GM12878 (cell line): ENCODE results near the gene NUP50.

Source experiments
- ATF2 ChIP-seq: IDR thresholded peaks from 2 replicates; pipeline ENCODE4 v1.6.1; 2012; ENCODE audit warnings: low read length, inconsistent platforms
- CHD2 ChIP-seq: IDR thresholded peaks from 2 replicates; pipeline ENCODE4 v1.6.1; 2011; ENCODE audit warnings: low read depth, low read length, improper control_type of control experiment, borderline replicate concordance
- CTCF ChIP-seq, 3 experiments: IDR thresholded peaks in 2 of 3; conservative IDR thresholded peaks in 1 of 3; 2 replicates each; pipeline ENCODE4 v1.5.1; 2011; ENCODE audit warnings: low read depth in 3 of 3, low read length in 3 of 3, mild to moderate bottlenecking in 3 of 3, control low read depth in 2 of 3, moderate library complexity in 2 of 3, inconsistent platforms in 1 of 3, mixed read lengths in 1 of 3; ENCODE audit not compliant: control insufficient read depth in 2 of 3, insufficient read depth in 1 of 3; ENCODE audit errors: extremely low read depth in 1 of 3
- E2F4 ChIP-seq: IDR thresholded peaks from 2 replicates; pipeline ENCODE4 v1.6.1; 2012; ENCODE audit warnings: low read depth, low read length, improper control_type of control experiment
- E4F1 ChIP-seq: fragments of 450-650 bp; IDR thresholded peaks from 2 replicates; pipeline ENCODE4 v1.6.1; 2018; ENCODE audit warnings: borderline replicate concordance, mild to moderate bottlenecking; ENCODE audit not compliant: partially characterized antibody
- NRF1 ChIP-seq: conservative IDR thresholded peaks from 2 replicates; pipeline ENCODE4 v1.6.1; 2011; ENCODE audit warnings: mild to moderate bottlenecking, low read depth, low read length, improper control_type of control experiment
- POLR2AphosphoS5 ChIP-seq: IDR thresholded peaks from 2 replicates; pipeline ENCODE4 v1.6.1; 2011; ENCODE audit warnings: mild to moderate bottlenecking, low read length, inconsistent platforms
- SMAD5 ChIP-seq: IDR thresholded peaks from 2 replicates; pipeline ENCODE4 v1.6.1; 2016; ENCODE audit warnings: antibody characterized with exemption, low read depth
- SP1 ChIP-seq: IDR thresholded peaks from one replicate; pipeline ENCODE4 v1.6.1; 2011; ENCODE audit warnings: low read depth, low read length
- SRF ChIP-seq, 2 experiments: IDR thresholded peaks; 2 replicates each; pipeline ENCODE4 v1.6.1; 2011; ENCODE audit warnings: low read depth in 2 of 2, low read length in 2 of 2, mild to moderate bottlenecking in 1 of 2, moderate library complexity in 1 of 2
- YY1 ChIP-seq: IDR thresholded peaks from 2 replicates; pipeline ENCODE4 v1.6.1; 2011; ENCODE audit warnings: low read depth, mild to moderate bottlenecking, low read length

- no peak for TF ChIP-seq ATF2
- no peak for TF ChIP-seq SMAD5
- no peak for TF ChIP-seq E2F4
- no peak for TF ChIP-seq SP1
- TF ChIP-seq POLR2AphosphoS5 = no peak
- no peak for TF ChIP-seq CTCF (IDR thresholded peaks at IDR 0.05 in 2 of 3, conservative IDR thresholded peaks at IDR 0.05 in 1 of 3; ENCODE audit: control insufficient read depth in 2 of 3, extremely low read depth in 1 of 3, insufficient read depth in 1 of 3, low read depth in 3 of 3, low read length in 3 of 3)
- no peak for TF ChIP-seq CHD2
- no peak for TF ChIP-seq YY1
- no peak for TF ChIP-seq NRF1
- no peak for TF ChIP-seq SRF (IDR thresholded peaks at IDR 0.05; ENCODE audit: low read depth in 2 of 2, low read length in 2 of 2)
- no peak for TF ChIP-seq E4F1
Observed at GRCh38 chr22:45157907-45158306, 5.8 kb upstream of the NUP50 start.
